Natural killer cell (primary cell): ENCODE data around the gene PAPLN. TPM values are rescaled to one million over a fixed set of nuclear protein-coding genes. Genes with fewer than 3 reads are reported as not detected.
"Not testable (repeated sequence)": the region's sequence is repeated elsewhere in the genome, so short reads cannot be mapped to it uniquely, and the experiment has no call there.

Experiments used
- ATAC-seq, 3 donors: fragments of 150-1000 bp in 2 of 3; fragments of 200-7000 bp in 1 of 3; cut with Tn5 transposase; 1 replicate in 1 of 3; 2 replicates in 2 of 3; pipeline ENCODE4 v1.10.0; 2021; ENCODE audit warnings: mild to moderate bottlenecking in 2 of 3, moderate library complexity in 2 of 3
- DNase-seq, 2 donors: peaks; one replicate each; pipeline versions ENCODE4 v3.0.0 to v3.0.0-alpha.2; 2013 to 2021; ENCODE audit warnings: mixed read lengths in 1 of 2
- H3K27ac ChIP-seq: one replicate; pipeline ENCODE4 v1.5.1; 2013; ENCODE audit warnings: mild to moderate bottlenecking, low read length
- H3K27me3 ChIP-seq: one replicate; pipeline ENCODE4 v1.6.1; 2013; ENCODE audit warnings: low read length; ENCODE audit not compliant: control insufficient read depth, insufficient read depth
- H3K36me3 ChIP-seq: one replicate; pipeline ENCODE4 v1.6.1; 2013; ENCODE audit warnings: low read length; ENCODE audit not compliant: control insufficient read depth, insufficient read depth
- H3K4me1 ChIP-seq: one replicate; pipeline ENCODE4 v1.6.1; 2013; ENCODE audit warnings: low read length; ENCODE audit not compliant: control insufficient read depth, insufficient read depth
- H3K4me3 ChIP-seq: one replicate; pipeline ENCODE4 v1.5.1; 2013; ENCODE audit warnings: low read length
- H3K9me3 ChIP-seq: one replicate; pipeline ENCODE4 v1.6.1; 2013; ENCODE audit warnings: low read length; ENCODE audit not compliant: control insufficient read depth, insufficient read depth
- H3K27ac Mint-ChIP-seq, 2 donors: one replicate each; pipeline ENCODE4 v1.8.0; 2022; ENCODE audit warnings: mild to moderate bottlenecking in 2 of 2, mixed read lengths in 2 of 2, moderate library complexity in 1 of 2
- H3K27me3 Mint-ChIP-seq, 2 donors: one replicate each; pipeline ENCODE4 v1.8.0; 2022; ENCODE audit warnings: low read depth in 2 of 2, mixed read lengths in 2 of 2
- H3K36me3 Mint-ChIP-seq: one replicate; pipeline ENCODE4 v1.8.0; 2022; ENCODE audit warnings: mixed read lengths
- H3K4me1 Mint-ChIP-seq, 2 donors: one replicate each; pipeline ENCODE4 v1.8.0; 2022; ENCODE audit warnings: mixed read lengths in 2 of 2
- H3K4me3 Mint-ChIP-seq: one replicate; pipeline ENCODE4 v1.8.0; 2022; ENCODE audit warnings: mild to moderate bottlenecking, moderate library complexity, mixed read lengths
- H3K9me3 Mint-ChIP-seq, 2 donors: one replicate each; pipeline ENCODE4 v1.8.0; 2022; ENCODE audit warnings: mixed read lengths in 2 of 2
- CTCF ChIP-seq: fragments of 200-600 bp; IDR thresholded peaks from one replicate; pipeline ENCODE4 v1.8.0; 2022; ENCODE audit warnings: antibody characterized with exemption
- WGBS: methylation state at CpG from one replicate; pipeline ENCODE4 v1.1.7; 2013; ENCODE audit warnings: missing lambda C conversion rate; ENCODE audit not compliant: insufficient coverage; 5-methylcytosine and 5-hydroxymethylcytosine counted together
- intact Hi-C: fragments of 100-400 bp; cut with micrococcal nuclease; formaldehyde crosslinking; loops from one replicate; pipeline ENCODE4 v1.14.2; 2022
- total RNA-seq, 4 donors: library from RNA; stranded (reverse); fragments of 120-200 nt in 1 of 4; gene quantifications; one replicate each; pipeline versions ENCODE4 v1.2.3 to v1.2.4, GENCODE V29; 2013 to 2022

PAPLN gene
- total RNA-seq, 3 donors from 2014 or later (not counting 1 experiment from before 2014, with no cell fraction given): 0.24 to 0.70 (median 0.34) TPM

DNA sequence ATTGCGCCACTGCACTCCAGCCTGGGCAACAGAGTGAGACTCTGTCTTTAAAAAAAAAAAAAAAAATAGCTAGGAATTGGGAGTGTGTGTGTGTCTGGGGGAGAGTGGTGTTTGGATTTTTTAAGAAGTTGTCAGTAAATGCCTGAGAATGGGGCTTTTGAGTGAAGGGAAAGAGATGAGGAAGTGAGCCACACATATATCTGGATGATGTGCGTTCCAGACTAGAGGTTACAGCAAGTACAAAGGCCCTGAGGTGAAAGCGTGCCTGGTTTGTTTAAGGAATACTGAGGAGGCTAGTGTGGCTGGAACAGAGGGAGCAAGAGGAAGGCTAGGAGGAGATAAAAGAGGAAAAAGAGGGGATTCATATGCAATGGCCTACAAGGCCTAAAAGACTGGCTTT is 70.0 kb downstream of the PAPLN start:
- H3K36me3 ChIP-seq: no peaks in the 10 kb centered on the region
- H3K27ac ChIP-seq: no peak overlapping the region
- H3K27ac Mint-ChIP-seq: no peak overlapping the region
- peaks cover 0 to 14% of the 10 kb centered on the region in 2 donors for H3K4me1 Mint-ChIP-seq
- ATAC-seq (no peak), DNase-seq (no peak)
- no peaks in the 10 kb centered on the region for H3K27me3 ChIP-seq
- H3K36me3 Mint-ChIP-seq: no peaks in the 10 kb centered on the region
- peaks cover 10% of the 10 kb centered on the region for H3K4me1 ChIP-seq
- intact Hi-C loops: no loop called here
- no peak for TF ChIP-seq CTCF
- H3K9me3 Mint-ChIP-seq: no peaks in the 10 kb centered on the region
- H3K9me3 ChIP-seq: no peaks in the 10 kb centered on the region
- 100% methylated on average over 3 of the region's 3 CpGs for WGBS
- no peak overlapping the region for H3K4me3 ChIP-seq
- no peaks in the 10 kb centered on the region for H3K27me3 Mint-ChIP-seq
- H3K4me3 Mint-ChIP-seq: no peak overlapping the region

DNA sequence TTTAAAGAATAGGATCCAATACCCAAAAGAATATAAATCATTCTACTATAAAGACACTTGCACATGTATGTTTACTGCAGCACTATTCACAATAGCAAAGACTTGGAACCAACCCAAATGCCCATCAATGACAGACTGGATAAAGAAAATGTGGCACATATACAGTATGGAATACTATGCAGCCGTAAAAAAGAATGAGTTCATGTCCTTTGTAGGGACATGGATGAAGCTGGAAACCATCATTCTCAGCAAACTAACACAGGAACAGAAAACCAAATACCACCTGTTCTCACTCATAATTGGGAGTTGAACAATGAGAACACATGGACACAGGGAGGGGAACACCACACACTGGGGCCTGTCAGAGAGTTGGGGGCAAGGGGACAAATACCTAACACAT is 71.9 kb downstream of the PAPLN start:
- H3K27me3 ChIP-seq, H3K9me3 Mint-ChIP-seq, H3K9me3 ChIP-seq, DNase-seq, intact Hi-C loops, H3K27ac ChIP-seq, H3K27me3 Mint-ChIP-seq, H3K36me3 Mint-ChIP-seq, H3K4me3 Mint-ChIP-seq, ATAC-seq, H3K36me3 ChIP-seq, H3K27ac Mint-ChIP-seq, H3K4me3 ChIP-seq: not testable (repeated sequence)
- peaks cover 11% of the 10 kb centered on the region for H3K4me1 ChIP-seq
- H3K4me1 Mint-ChIP-seq: peaks cover 0 to 16% of the 10 kb centered on the region in 2 donors
- no CpG with 5 or more reads among the region's 1 CpG for WGBS

DNA sequence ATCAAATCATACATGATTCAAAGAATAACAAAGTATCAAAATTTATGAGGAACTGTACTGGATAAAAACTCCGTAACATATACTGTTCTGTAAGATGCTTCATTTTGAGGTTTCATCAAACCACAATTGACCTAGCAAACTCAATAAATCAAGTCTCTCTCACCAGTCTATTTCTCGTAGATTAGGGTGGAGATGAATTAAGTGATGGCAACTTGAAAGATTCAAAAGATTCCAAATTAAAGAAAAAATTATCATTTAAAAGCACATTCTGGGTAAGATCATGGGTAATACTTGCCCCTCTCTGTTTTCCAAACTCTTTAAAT is 74.4 kb downstream of the PAPLN start:
- intact Hi-C loops: no loop called here
- TF ChIP-seq CTCF: no peak
- no peaks in the 10 kb centered on the region for H3K27me3 Mint-ChIP-seq
- no peaks in the 10 kb centered on the region for H3K9me3 Mint-ChIP-seq
- H3K4me1 Mint-ChIP-seq: peaks cover 0 to 16% of the 10 kb centered on the region in 2 donors
- no peak overlapping the region for H3K27ac ChIP-seq
- peaks cover 11% of the 10 kb centered on the region for H3K4me1 ChIP-seq
- no peaks in the 10 kb centered on the region for H3K36me3 ChIP-seq
- H3K27ac Mint-ChIP-seq: no peak overlapping the region
- DNase-seq (no peak), ATAC-seq (no peak)
- no peaks in the 10 kb centered on the region for H3K9me3 ChIP-seq
- no peaks in the 10 kb centered on the region for H3K36me3 Mint-ChIP-seq
- no CpG with 5 or more reads among the region's 2 CpGs for WGBS
- H3K4me3 ChIP-seq: no peak overlapping the region
- no peak overlapping the region for H3K4me3 Mint-ChIP-seq
- H3K27me3 ChIP-seq: no peaks in the 10 kb centered on the region

GRCh38 chr14:73312687-73313086 is 75.4 kb downstream of the PAPLN start:
- Mint-ChIP-seq H3K36me3 (no peaks in the 10 kb centered on the region), H3K27me3 (no peaks in the 10 kb centered on the region), H3K4me1 (peaks cover 0 to 12% of the 10 kb centered on the region in 2 donors), H3K4me3 (no peak overlapping the region), H3K9me3 (no peaks in the 10 kb centered on the region), H3K27ac (no peak overlapping the region)
- Histone ChIP-seq H3K36me3 (no peaks in the 10 kb centered on the region), H3K9me3 (no peaks in the 10 kb centered on the region), H3K4me1 (peaks cover 11% of the 10 kb centered on the region), H3K27me3 (no peaks in the 10 kb centered on the region), H3K4me3 (no peak overlapping the region), H3K27ac (no peak overlapping the region)
- ATAC-seq (no peak), DNase-seq (no peak)
- no peak for TF ChIP-seq CTCF
- intact Hi-C loops: no loop called here
- WGBS: 100% methylated on average over 1 of the region's 3 CpGs
